Measurements from ENCODE around the gene CEP126.
A peak's percentile ranks its signal among the peaks of the same experiment; 100 is the strongest.

The CEP126 gene

GRCh38 chr11:101914738-101915426, at the start of gene CEP126:
Gene CEP126 (plus strand): TSS chr11:101915010. CDS start chr11:101915285, 275 bp downstream.
- H3K4me3 ChIP-seq (ENCODE audit: low read length) = peak within 1 kb of the TSS; percentile 82
- H3K36me3 ChIP-seq (ENCODE audit: insufficient read depth, low read depth, low read length) = no peaks in the 10 kb centered on the region
- no peaks in the 10 kb centered on the region for H3K27me3 ChIP-seq (ENCODE audit: insufficient read depth, low read length)
- H3K9me3 ChIP-seq (ENCODE audit: insufficient read depth, low read depth, low read length) = no peaks in the 10 kb centered on the region
- H3K9ac ChIP-seq (ENCODE audit: low read depth, low read length) = peak within 1 kb of the TSS; percentile 73; the same call in 1 of the 2 replicates
- no peak within 1 kb of the TSS for H3K27ac ChIP-seq (ENCODE audit: low read length)
- peaks cover 3% of the 10 kb centered on the region; the same call in 1 of the 2 replicates for H3K4me1 ChIP-seq (ENCODE audit: insufficient read depth, low read length)

- H3K9ac ChIP-seq (ENCODE audit: low read depth, low read length) = no peak overlapping the region
- no peaks in the 10 kb centered on the region for H3K36me3 ChIP-seq (ENCODE audit: insufficient read depth, low read depth, low read length)
- H3K27me3 ChIP-seq (ENCODE audit: insufficient read depth, low read length) = no peaks in the 10 kb centered on the region
- H3K4me3 ChIP-seq (ENCODE audit: low read length) = no peak overlapping the region
- H3K9me3 ChIP-seq (ENCODE audit: insufficient read depth, low read depth, low read length) = no peaks in the 10 kb centered on the region
- H3K4me1 ChIP-seq (ENCODE audit: insufficient read depth, low read length) = no peaks in the 10 kb centered on the region
- H3K27ac ChIP-seq (ENCODE audit: low read length) = no peak overlapping the region
Measured at GRCh38 chr11:101866619-101867491, 48.0 kb upstream of the CEP126 start.

GRCh38 chr11:101867951-101868350, 46.9 kb upstream of the CEP126 start:
- Histone ChIP-seq H3K36me3 (ENCODE audit: insufficient read depth, low read depth, low read length) (no peaks in the 10 kb centered on the region), H3K4me3 (ENCODE audit: low read length) (no peak overlapping the region), H3K27ac (ENCODE audit: low read length) (no peak overlapping the region), H3K4me1 (ENCODE audit: insufficient read depth, low read length) (no peaks in the 10 kb centered on the region), H3K9me3 (ENCODE audit: insufficient read depth, low read depth, low read length) (no peaks in the 10 kb centered on the region), H3K9ac (ENCODE audit: low read depth, low read length) (no peak overlapping the region), H3K27me3 (ENCODE audit: insufficient read depth, low read length) (no peaks in the 10 kb centered on the region)

- no peaks in the 10 kb centered on the region for H3K27me3 ChIP-seq (ENCODE audit: insufficient read depth, low read length)
- no peaks in the 10 kb centered on the region for H3K36me3 ChIP-seq (ENCODE audit: insufficient read depth, low read depth, low read length)
- H3K4me3 ChIP-seq (ENCODE audit: low read length) = no peak overlapping the region
- H3K9me3 ChIP-seq (ENCODE audit: insufficient read depth, low read depth, low read length) = no peaks in the 10 kb centered on the region
- H3K4me1 ChIP-seq (ENCODE audit: insufficient read depth, low read length) = no peaks in the 10 kb centered on the region
- H3K9ac ChIP-seq (ENCODE audit: low read depth, low read length) = no peak overlapping the region
- H3K27ac ChIP-seq (ENCODE audit: low read length) = no peak overlapping the region
Measured at GRCh38 chr11:101870510-101870909, 44.3 kb upstream of the CEP126 start.

GRCh38 chr11:101872171-101872882, 42.5 kb upstream of the CEP126 start:
- H3K9me3 ChIP-seq (ENCODE audit: insufficient read depth, low read depth, low read length) = no peaks in the 10 kb centered on the region
- H3K27ac ChIP-seq (ENCODE audit: low read length) = no peak overlapping the region
- H3K36me3 ChIP-seq (ENCODE audit: insufficient read depth, low read depth, low read length) = no peaks in the 10 kb centered on the region
- H3K4me1 ChIP-seq (ENCODE audit: insufficient read depth, low read length) = no peaks in the 10 kb centered on the region
- no peak overlapping the region for H3K4me3 ChIP-seq (ENCODE audit: low read length)
- H3K27me3 ChIP-seq (ENCODE audit: insufficient read depth, low read length) = no peaks in the 10 kb centered on the region
- H3K9ac ChIP-seq (ENCODE audit: low read depth, low read length) = no peak overlapping the region

- Histone ChIP-seq H3K27ac (ENCODE audit: low read length) (no peak overlapping the region), H3K27me3 (ENCODE audit: insufficient read depth, low read length) (no peaks in the 10 kb centered on the region), H3K36me3 (ENCODE audit: insufficient read depth, low read depth, low read length) (no peaks in the 10 kb centered on the region)
Measured at GRCh38 chr11:101880222-101880621, 34.6 kb upstream of the CEP126 start.

GRCh38 chr11:101881586-101881985, 33.2 kb upstream of the CEP126 start:
- H3K27ac ChIP-seq (ENCODE audit: low read length) = no peak overlapping the region
- H3K4me3 ChIP-seq (ENCODE audit: low read length) = no peak overlapping the region
- H3K27me3 ChIP-seq (ENCODE audit: insufficient read depth, low read length) = no peaks in the 10 kb centered on the region
- no peak overlapping the region for H3K9ac ChIP-seq (ENCODE audit: low read depth, low read length)
- H3K4me1 ChIP-seq (ENCODE audit: insufficient read depth, low read length) = no peaks in the 10 kb centered on the region
- no peaks in the 10 kb centered on the region for H3K36me3 ChIP-seq (ENCODE audit: insufficient read depth, low read depth, low read length)
- H3K9me3 ChIP-seq (ENCODE audit: insufficient read depth, low read depth, low read length) = no peaks in the 10 kb centered on the region

More at GRCh38 chr11:101880222-101880621, 34.6 kb upstream of the CEP126 start:
- H3K4me3 ChIP-seq (ENCODE audit: low read length) = no peak overlapping the region
- no peaks in the 10 kb centered on the region for H3K9me3 ChIP-seq (ENCODE audit: insufficient read depth, low read depth, low read length)
- H3K4me1 ChIP-seq (ENCODE audit: insufficient read depth, low read length) = no peaks in the 10 kb centered on the region
- no peak overlapping the region for H3K9ac ChIP-seq (ENCODE audit: low read depth, low read length)

GRCh38 chr11:101885631-101886030, 29.2 kb upstream of the CEP126 start:
- Histone ChIP-seq H3K9me3 (ENCODE audit: insufficient read depth, low read depth, low read length) (no peaks in the 10 kb centered on the region), H3K4me1 (ENCODE audit: insufficient read depth, low read length) (no peaks in the 10 kb centered on the region), H3K4me3 (ENCODE audit: low read length) (no peak overlapping the region), H3K27me3 (ENCODE audit: insufficient read depth, low read length) (no peaks in the 10 kb centered on the region), H3K36me3 (ENCODE audit: insufficient read depth, low read depth, low read length) (no peaks in the 10 kb centered on the region), H3K9ac (ENCODE audit: low read depth, low read length) (no peak overlapping the region), H3K27ac (ENCODE audit: low read length) (no peak overlapping the region)

GRCh38 chr11:101889767-101890166, 25.0 kb upstream of the CEP126 start:
- Histone ChIP-seq H3K36me3 (ENCODE audit: insufficient read depth, low read depth, low read length) (no peaks in the 10 kb centered on the region), H3K27me3 (ENCODE audit: insufficient read depth, low read length) (no peaks in the 10 kb centered on the region), H3K4me1 (ENCODE audit: insufficient read depth, low read length) (no peaks in the 10 kb centered on the region), H3K27ac (ENCODE audit: low read length) (no peak overlapping the region), H3K9me3 (ENCODE audit: insufficient read depth, low read depth, low read length) (no peaks in the 10 kb centered on the region), H3K9ac (ENCODE audit: low read depth, low read length) (no peak overlapping the region), H3K4me3 (ENCODE audit: low read length) (no peak overlapping the region)

GRCh38 chr11:101894505-101894904, 20.3 kb upstream of the CEP126 start:
- Histone ChIP-seq H3K36me3 (ENCODE audit: insufficient read depth, low read depth, low read length) (no peaks in the 10 kb centered on the region), H3K4me3 (ENCODE audit: low read length) (no peak overlapping the region), H3K9me3 (ENCODE audit: insufficient read depth, low read depth, low read length) (no peaks in the 10 kb centered on the region), H3K27me3 (ENCODE audit: insufficient read depth, low read length) (no peaks in the 10 kb centered on the region), H3K9ac (ENCODE audit: low read depth, low read length) (no peak overlapping the region), H3K27ac (ENCODE audit: low read length) (no peak overlapping the region), H3K4me1 (ENCODE audit: insufficient read depth, low read length) (no peaks in the 10 kb centered on the region)

- Histone ChIP-seq H3K4me3 (ENCODE audit: low read length) (no peak overlapping the region), H3K27me3 (ENCODE audit: insufficient read depth, low read length) (no peaks in the 10 kb centered on the region), H3K4me1 (ENCODE audit: insufficient read depth, low read length) (no peaks in the 10 kb centered on the region), H3K9me3 (ENCODE audit: insufficient read depth, low read depth, low read length) (no peaks in the 10 kb centered on the region), H3K9ac (ENCODE audit: low read depth, low read length) (no peak overlapping the region), H3K36me3 (ENCODE audit: insufficient read depth, low read depth, low read length) (no peaks in the 10 kb centered on the region), H3K27ac (ENCODE audit: low read length) (no peak overlapping the region)
Measured at GRCh38 chr11:101907815-101908214, 7.0 kb upstream of the CEP126 start.

Data from iPS-20b (cell line).